T-helper 2 cell treated with Interferon-gamma antibody and Interleukin-4, amounts not matched to agents 5 μg/mL and 100 μg/mL, for 36 hours (primary cell): ENCODE data around the gene POLR3A.

ENCODE experiments used
- DNase-seq: peaks from one replicate; pipeline ENCODE4 v3.0.0; 2021; ENCODE audit warnings: low spot score
- H3K27ac Mint-ChIP-seq: one replicate; pipeline ENCODE4 v1.8.0; 2021; ENCODE audit warnings: mild to moderate bottlenecking, mixed read lengths
- H3K27me3 Mint-ChIP-seq: one replicate; pipeline ENCODE4 v1.8.0; 2021; ENCODE audit warnings: low read depth, mixed read lengths
- H3K36me3 Mint-ChIP-seq: one replicate; pipeline ENCODE4 v1.8.0; 2021; ENCODE audit warnings: low read depth, mixed read lengths
- H3K4me1 Mint-ChIP-seq: one replicate; pipeline ENCODE4 v1.8.0; 2021; ENCODE audit warnings: low read depth, mixed read lengths
- H3K4me3 Mint-ChIP-seq: one replicate; pipeline ENCODE4 v1.8.0; 2022; ENCODE audit warnings: mild to moderate bottlenecking, moderate library complexity, mixed read lengths
- H3K9me3 Mint-ChIP-seq: one replicate; pipeline ENCODE4 v1.8.0; 2021; ENCODE audit warnings: mixed read lengths

Gene POLR3A

DNA sequence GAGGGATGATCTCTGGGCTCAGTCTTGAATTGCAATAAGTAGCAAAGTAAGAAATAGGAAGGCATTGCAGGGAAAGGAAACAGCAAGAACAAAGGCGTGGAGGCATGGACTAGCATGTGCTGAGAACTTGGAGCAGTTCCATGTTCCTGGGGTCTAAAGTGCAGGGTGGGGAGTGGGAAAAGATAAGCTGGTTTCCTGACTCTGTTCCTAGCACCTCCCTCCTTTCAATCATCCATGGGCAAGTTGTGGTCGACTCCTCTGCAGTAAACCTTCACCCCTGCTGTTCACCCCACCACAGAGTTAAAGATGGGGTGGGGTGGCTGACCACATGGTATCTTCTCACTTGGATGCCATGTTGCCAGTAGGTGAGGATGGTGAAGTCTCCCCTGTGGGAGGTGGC is 33.9 kb upstream of the POLR3A start:
- no peak for DNase-seq
- Mint-ChIP-seq H3K36me3 (no peaks in the 10 kb centered on the region), H3K4me1 (peaks cover 17% of the 10 kb centered on the region), H3K27me3 (no peaks in the 10 kb centered on the region), H3K27ac (no peak overlapping the region), H3K4me3 (no peak overlapping the region), H3K9me3 (no peaks in the 10 kb centered on the region)

DNA sequence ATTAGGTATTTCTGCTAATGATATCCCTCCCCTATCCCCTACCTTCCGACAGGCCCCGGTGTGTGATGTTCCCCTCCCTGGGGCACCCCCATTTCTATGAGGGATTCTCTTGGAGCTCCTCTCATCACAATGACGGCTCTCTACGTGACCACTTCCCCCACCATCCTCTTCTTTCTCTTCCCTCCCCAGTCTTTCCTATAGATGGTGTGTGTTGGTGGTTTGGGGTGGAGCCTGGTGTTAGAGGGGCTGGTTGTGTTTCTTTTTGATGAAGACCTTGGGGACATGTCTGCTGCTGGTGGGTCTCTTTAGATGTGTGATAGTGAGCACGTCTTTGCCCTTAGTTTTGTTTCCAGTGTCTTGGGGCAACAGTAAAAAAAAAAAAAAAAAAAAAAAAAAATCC is 33.0 kb upstream of the POLR3A start:
- Mint-ChIP-seq H3K27me3 (no peaks in the 10 kb centered on the region), H3K36me3 (no peaks in the 10 kb centered on the region), H3K4me1 (peaks cover 18% of the 10 kb centered on the region), H3K27ac (peak overlapping the region; percentile 1), H3K4me3 (peak overlapping the region; percentile 13), H3K9me3 (no peaks in the 10 kb centered on the region)
- DNase-seq = no peak

DNA sequence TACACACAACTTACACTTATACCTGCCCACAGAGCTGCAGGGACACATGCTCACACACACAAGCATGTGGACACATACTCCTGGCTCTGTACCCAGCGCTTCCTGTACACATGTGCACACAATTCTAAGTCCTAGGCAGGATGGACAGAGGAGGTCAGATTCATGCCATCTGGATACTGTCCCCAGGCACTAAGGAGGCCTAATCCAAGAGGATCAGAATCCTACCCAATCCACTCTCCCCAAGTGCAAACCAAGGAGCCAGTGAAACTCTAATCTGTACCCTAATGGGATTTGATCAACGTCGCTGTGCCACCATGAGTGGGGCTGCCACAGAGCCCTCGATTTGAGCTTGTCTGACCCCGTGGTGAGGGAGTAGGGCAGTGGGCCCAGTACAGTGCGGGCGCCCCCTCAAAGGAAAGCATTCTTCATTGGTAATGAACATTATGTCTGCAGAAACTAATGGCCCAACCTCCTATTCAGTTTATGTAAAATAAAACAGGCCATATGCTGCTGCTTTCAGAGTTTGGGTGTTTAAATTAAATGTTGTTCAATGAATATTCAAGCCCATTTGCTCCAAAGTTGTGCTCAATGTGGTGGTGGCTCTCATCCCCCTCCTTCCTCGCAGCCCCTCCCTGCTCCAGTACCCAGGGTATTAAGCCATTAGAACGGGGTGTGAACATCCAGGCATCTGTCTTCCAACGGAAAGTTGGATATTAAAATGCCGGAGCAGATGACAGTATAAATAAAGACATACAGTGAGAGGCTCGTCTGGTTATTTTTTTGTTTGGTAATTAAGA is 30.8 kb upstream of the POLR3A start:
- DNase-seq = no peak
- no peaks in the 10 kb centered on the region for H3K36me3 Mint-ChIP-seq
- no peaks in the 10 kb centered on the region for H3K27me3 Mint-ChIP-seq
- no peak overlapping the region for H3K27ac Mint-ChIP-seq
- peaks cover 18% of the 10 kb centered on the region for H3K4me1 Mint-ChIP-seq
- H3K9me3 Mint-ChIP-seq = no peaks in the 10 kb centered on the region
- H3K4me3 Mint-ChIP-seq = no peak overlapping the region

- no peak overlapping the region for H3K27ac Mint-ChIP-seq
- H3K4me3 Mint-ChIP-seq = no peak overlapping the region
- DNase-seq = no peak
- no peaks in the 10 kb centered on the region for H3K27me3 Mint-ChIP-seq
- no peaks in the 10 kb centered on the region for H3K9me3 Mint-ChIP-seq
- H3K36me3 Mint-ChIP-seq = no peaks in the 10 kb centered on the region
- peaks cover 17% of the 10 kb centered on the region for H3K4me1 Mint-ChIP-seq
These were observed 29.2 kb upstream of the POLR3A start for GRCh38 chr10:78058562-78058961.

GRCh38 chr10:78053211-78053868 is 24.0 kb upstream of the POLR3A start:
- no peaks in the 10 kb centered on the region for H3K27me3 Mint-ChIP-seq
- H3K36me3 Mint-ChIP-seq = no peaks in the 10 kb centered on the region
- H3K27ac Mint-ChIP-seq = no peak overlapping the region
- peaks cover 5% of the 10 kb centered on the region for H3K4me1 Mint-ChIP-seq
- no peaks in the 10 kb centered on the region for H3K9me3 Mint-ChIP-seq
- DNase-seq = no peak
- no peak overlapping the region for H3K4me3 Mint-ChIP-seq

- H3K36me3 Mint-ChIP-seq = no peaks in the 10 kb centered on the region
- H3K9me3 Mint-ChIP-seq = no peaks in the 10 kb centered on the region
- no peaks in the 10 kb centered on the region for H3K27me3 Mint-ChIP-seq
- no peak overlapping the region for H3K27ac Mint-ChIP-seq
- H3K4me3 Mint-ChIP-seq = no peak overlapping the region
- H3K4me1 Mint-ChIP-seq = peaks cover 11% of the 10 kb centered on the region
- no peak for DNase-seq
These were observed 20.5 kb upstream of the POLR3A start for GRCh38 chr10:78049851-78050250.

GRCh38 chr10:78047314-78047891 is 18.1 kb upstream of the POLR3A start:
- H3K9me3 Mint-ChIP-seq = no peaks in the 10 kb centered on the region
- H3K4me3 Mint-ChIP-seq = no peak overlapping the region
- DNase-seq = peak; percentile 67
- no peaks in the 10 kb centered on the region for H3K27me3 Mint-ChIP-seq
- no peak overlapping the region for H3K27ac Mint-ChIP-seq
- peaks cover 19% of the 10 kb centered on the region for H3K4me1 Mint-ChIP-seq
- peaks cover 13% of the 10 kb centered on the region for H3K36me3 Mint-ChIP-seq

- Mint-ChIP-seq H3K4me3 (no peak overlapping the region), H3K9me3 (no peaks in the 10 kb centered on the region), H3K27ac (no peak overlapping the region), H3K27me3 (no peaks in the 10 kb centered on the region), H3K36me3 (peaks cover 17% of the 10 kb centered on the region), H3K4me1 (peaks cover 19% of the 10 kb centered on the region)
- DNase-seq = no peak
These were observed 17.5 kb upstream of the POLR3A start for GRCh38 chr10:78046711-78047269.

DNA sequence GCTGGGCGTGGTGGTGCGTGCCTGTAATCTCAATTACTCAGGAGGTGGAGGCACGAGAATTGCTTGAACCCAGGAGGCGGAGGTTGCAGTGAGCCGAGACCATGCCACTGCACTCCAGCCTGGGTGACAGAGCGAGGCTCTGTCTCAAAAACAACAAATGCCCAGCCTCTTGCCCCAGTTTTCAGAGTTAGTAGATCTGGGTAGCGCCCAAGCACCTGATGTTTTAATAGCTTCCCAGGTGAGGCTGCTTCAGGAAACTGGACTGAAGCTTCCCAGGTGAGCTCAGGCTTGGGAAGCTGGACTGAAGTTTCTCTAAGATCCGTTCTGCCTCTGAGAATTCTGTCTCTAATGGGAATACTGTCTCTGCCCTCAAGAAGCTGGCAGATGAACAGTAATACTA is 16.5 kb upstream of the POLR3A start:
- Mint-ChIP-seq H3K27me3 (no peaks in the 10 kb centered on the region), H3K27ac (no peak overlapping the region), H3K36me3 (peaks cover 26% of the 10 kb centered on the region), H3K4me3 (no peak overlapping the region), H3K9me3 (no peaks in the 10 kb centered on the region), H3K4me1 (peaks cover 21% of the 10 kb centered on the region)
- DNase-seq = no peak

DNA sequence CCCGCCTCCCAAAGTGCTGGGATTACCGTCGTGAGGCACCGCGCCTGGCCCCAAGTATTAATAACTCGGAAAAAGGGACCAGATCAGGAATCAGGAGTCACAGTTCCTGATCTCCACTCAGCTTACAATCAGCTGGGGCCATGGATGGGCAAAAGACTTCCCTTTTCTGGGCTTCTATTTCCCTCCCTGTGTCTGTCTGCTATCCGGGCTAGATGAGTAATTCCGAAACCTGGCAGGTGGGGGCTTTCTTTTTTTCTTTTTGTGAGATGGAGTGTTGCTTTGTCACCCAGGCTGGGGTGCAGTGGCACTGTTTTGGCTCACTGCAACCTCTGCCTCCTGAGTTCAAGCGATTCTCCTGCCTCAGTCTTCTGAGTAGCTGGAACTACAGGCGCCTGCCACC is 15.9 kb upstream of the POLR3A start:
- no peaks in the 10 kb centered on the region for H3K27me3 Mint-ChIP-seq
- H3K27ac Mint-ChIP-seq = no peak overlapping the region
- H3K36me3 Mint-ChIP-seq = peaks cover 33% of the 10 kb centered on the region
- H3K9me3 Mint-ChIP-seq = no peaks in the 10 kb centered on the region
- H3K4me3 Mint-ChIP-seq = no peak overlapping the region
- peak; percentile 18 for DNase-seq
- H3K4me1 Mint-ChIP-seq = peaks cover 21% of the 10 kb centered on the region

GRCh38 chr10:78044699-78045098 is 15.4 kb upstream of the POLR3A start:
- Mint-ChIP-seq H3K4me3 (no peak overlapping the region), H3K27ac (no peak overlapping the region), H3K36me3 (peaks cover 37% of the 10 kb centered on the region), H3K9me3 (no peaks in the 10 kb centered on the region), H3K27me3 (no peaks in the 10 kb centered on the region), H3K4me1 (peaks cover 23% of the 10 kb centered on the region)
- DNase-seq = no peak

GRCh38 chr10:78044179-78044578 is 14.9 kb upstream of the POLR3A start:
- no peak overlapping the region for H3K27ac Mint-ChIP-seq
- H3K9me3 Mint-ChIP-seq = no peaks in the 10 kb centered on the region
- DNase-seq = no peak
- peaks cover 28% of the 10 kb centered on the region for H3K4me1 Mint-ChIP-seq
- peaks cover 42% of the 10 kb centered on the region for H3K36me3 Mint-ChIP-seq
- no peaks in the 10 kb centered on the region for H3K27me3 Mint-ChIP-seq
- H3K4me3 Mint-ChIP-seq = no peak overlapping the region

DNA sequence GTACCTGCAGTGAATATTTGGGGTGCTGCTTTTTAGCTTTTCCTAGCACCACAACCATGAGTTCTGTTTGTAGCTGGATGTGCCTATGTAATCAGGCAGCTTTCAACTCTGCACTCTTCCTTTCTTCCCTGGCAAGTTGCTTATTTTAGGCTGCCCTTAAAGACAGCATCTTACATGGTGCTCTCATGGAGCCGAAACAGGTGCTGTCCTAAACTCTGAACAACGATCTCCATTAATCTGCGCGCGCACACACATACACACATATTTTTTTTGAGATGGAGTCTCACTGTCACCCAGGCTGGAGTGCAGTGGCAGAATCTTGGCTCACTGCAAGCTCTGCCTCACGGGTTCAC is 13.4 kb upstream of the POLR3A start:
- Mint-ChIP-seq H3K27ac (no peak overlapping the region), H3K27me3 (no peaks in the 10 kb centered on the region), H3K4me1 (peaks cover 31% of the 10 kb centered on the region), H3K9me3 (no peaks in the 10 kb centered on the region), H3K36me3 (peaks cover 52% of the 10 kb centered on the region), H3K4me3 (no peak overlapping the region)
- no peak for DNase-seq

DNA sequence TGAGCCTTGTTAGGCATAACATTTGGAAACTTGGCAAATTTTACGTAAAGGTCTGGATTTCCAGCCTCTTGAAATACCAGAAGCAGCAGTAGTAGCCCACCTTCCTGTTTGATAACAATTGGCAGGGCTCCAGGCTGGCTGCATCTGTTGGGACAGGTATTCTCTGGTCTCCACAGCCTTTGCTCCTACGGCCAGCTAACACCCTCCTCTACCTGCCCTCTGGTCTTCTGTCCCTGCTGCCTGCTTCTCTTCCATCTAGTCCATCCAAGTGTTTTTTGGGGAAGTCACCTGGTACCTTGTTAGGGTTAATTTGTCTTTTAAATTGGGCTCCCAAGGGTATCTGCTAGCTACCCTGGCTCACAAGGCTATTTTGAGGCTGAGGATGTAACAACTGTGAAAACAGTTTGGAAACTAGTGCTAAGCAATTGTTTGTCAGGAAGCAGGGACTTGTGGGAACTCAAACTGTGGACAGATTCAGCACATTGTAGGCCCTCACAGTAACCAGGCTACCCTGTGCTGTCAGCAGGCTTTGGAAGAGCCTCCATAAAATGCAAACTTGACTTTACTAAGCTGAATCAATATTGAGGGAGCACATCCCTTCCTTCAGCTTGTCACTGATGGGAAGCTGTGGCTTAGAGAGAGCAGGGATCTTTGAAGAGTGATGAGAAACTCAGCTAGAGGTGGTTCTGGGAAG is 12.9 kb upstream of the POLR3A start:
- Mint-ChIP-seq H3K27me3 (no peaks in the 10 kb centered on the region), H3K4me3 (no peak overlapping the region), H3K36me3 (peaks cover 57% of the 10 kb centered on the region), H3K27ac (peak overlapping the region; percentile 24), H3K4me1 (peaks cover 28% of the 10 kb centered on the region), H3K9me3 (no peaks in the 10 kb centered on the region)
- no peak for DNase-seq
